ENCODE results near the gene ABCC8. TPM values are rescaled to one million over a fixed set of nuclear protein-coding genes. Genes with fewer than 3 reads are reported as not detected.

Gene ABCC8
- total RNA-seq, 1 experiment from 2014 or later: 2.4 TPM

DNA sequence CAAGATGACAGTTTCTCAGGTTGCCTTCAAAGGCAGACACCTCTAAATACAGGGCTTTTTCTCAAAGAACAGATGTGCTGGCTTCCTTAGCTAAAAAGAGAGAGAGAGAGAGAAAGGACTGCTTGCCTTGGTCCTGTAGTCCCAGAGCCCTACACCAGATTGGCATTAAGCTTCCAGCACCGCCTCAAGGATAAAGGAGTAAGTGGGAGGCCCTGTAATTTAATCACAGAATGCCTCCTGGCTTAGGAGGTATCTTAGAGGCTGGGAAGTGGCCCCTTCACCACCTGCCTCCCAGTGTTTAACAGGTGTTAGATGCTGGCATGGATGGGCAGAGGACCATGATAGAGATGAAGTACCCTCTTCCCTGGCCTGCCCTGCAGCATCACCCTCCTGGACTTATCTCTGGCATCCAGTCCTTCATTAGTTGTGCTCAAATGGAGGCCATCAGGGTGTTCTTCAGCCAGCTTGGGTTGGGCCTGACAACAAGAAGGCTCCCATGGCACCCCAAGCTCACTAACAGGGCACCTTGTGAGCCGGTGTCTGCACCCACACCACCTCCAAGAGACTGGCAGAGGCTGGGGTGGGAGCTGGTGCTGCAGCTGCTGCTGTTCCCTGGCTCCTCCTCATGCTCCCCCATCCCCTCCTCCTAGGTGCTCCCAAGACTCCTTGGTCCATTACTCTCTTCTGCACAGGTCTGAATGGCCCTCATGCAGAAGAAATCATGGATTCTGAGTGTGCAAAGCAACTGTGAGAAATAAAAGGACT lies 32.5 kb downstream of the ABCC8 start:
- peaks cover 42% of the 10 kb centered on the region for H3K27me3 Mint-ChIP-seq (ENCODE audit: low read depth)
- DNase-seq: no peak

More for the DNA sequence above, 32.5 kb downstream of the ABCC8 start:
- Histone ChIP-seq H3K9ac (ENCODE audit: extremely low read depth, insufficient read length, low read length) (no peak overlapping the region), H3K79me1 (ENCODE audit: insufficient read depth, low read depth, low read length, poor library complexity, severe bottlenecking) (no peaks in the 10 kb centered on the region), H3K4me1 (ENCODE audit: insufficient read depth, low read length) (no peaks in the 10 kb centered on the region), H4K5ac (ENCODE audit: insufficient read length, low read depth, low read length) (no peak overlapping the region), H3T11ph (ENCODE audit: low read length) (no peak overlapping the region), H2BK15ac (ENCODE audit: low read depth, low read length) (no peak overlapping the region), H3K27me3 (ENCODE audit: insufficient read depth, low read length) (peaks cover 10% of the 10 kb centered on the region), H3K56ac (ENCODE audit: insufficient read length, low read depth, low read length) (no peak overlapping the region), H2BK12ac (ENCODE audit: insufficient read length, low read depth, low read length) (no peak overlapping the region), H2AK5ac (ENCODE audit: insufficient read length, low read length) (no peak overlapping the region), H3K27ac (ENCODE audit: insufficient read length, low read depth, low read length) (no peak overlapping the region), H3K14ac (ENCODE audit: insufficient read depth, low read length) (no peak overlapping the region), H3K18ac (ENCODE audit: insufficient read length, low read depth, low read length) (no peak overlapping the region), H3K9me3 (ENCODE audit: control insufficient read depth, low read depth, low read length) (no peaks in the 10 kb centered on the region), H2BK5ac (ENCODE audit: insufficient read length, low read length) (no peak overlapping the region), H3K4me2 (ENCODE audit: insufficient read depth, insufficient read length, low read length) (no peak overlapping the region), H3K23me2 (ENCODE audit: insufficient read length, low read depth, low read length, poor library complexity, severe bottlenecking) (no peaks in the 10 kb centered on the region), H2BK20ac (ENCODE audit: low read depth, low read length, poor library complexity, severe bottlenecking) (no peak overlapping the region), H3K79me2 (ENCODE audit: insufficient read depth, low read length) (no peaks in the 10 kb centered on the region), H2BK120ac (ENCODE audit: low read depth, low read length, poor library complexity, severe bottlenecking) (no peak overlapping the region), H3K4ac (ENCODE audit: low read depth, low read length) (no peak overlapping the region), H4K91ac (ENCODE audit: insufficient read length, low read depth, low read length) (no peak overlapping the region), H2AFZ (ENCODE audit: low read length) (no peak overlapping the region), H4K20me1 (ENCODE audit: control insufficient read depth, insufficient read depth, insufficient read length) (no peaks in the 10 kb centered on the region), H4K8ac (replicated peaks; ENCODE audit: insufficient read length, low read depth, low read length) (no peak overlapping the region), H3K23ac (ENCODE audit: insufficient read length, low read depth, low read length) (no peak overlapping the region)
- Mint-ChIP-seq H3K27ac (no peak overlapping the region; a peak in 1 of 7 replicates), H3K36me3 (ENCODE audit: insufficient read depth in 1 of 3, low read depth in 3 of 3) (peaks cover 0 to 7% (median 4%) of the 10 kb centered on the region in 3 experiments; a peak in 3 of 7 replicates), H3K4me1 (peaks cover 17 to 18% of the 10 kb centered on the region in 2 experiments), H3K9me3 (peaks cover 4 to 5% of the 10 kb centered on the region in 2 experiments; a peak in 4 of 5 replicates), H3K4me3 (no peak overlapping the region)
- TF ChIP-seq, protein P1, sequence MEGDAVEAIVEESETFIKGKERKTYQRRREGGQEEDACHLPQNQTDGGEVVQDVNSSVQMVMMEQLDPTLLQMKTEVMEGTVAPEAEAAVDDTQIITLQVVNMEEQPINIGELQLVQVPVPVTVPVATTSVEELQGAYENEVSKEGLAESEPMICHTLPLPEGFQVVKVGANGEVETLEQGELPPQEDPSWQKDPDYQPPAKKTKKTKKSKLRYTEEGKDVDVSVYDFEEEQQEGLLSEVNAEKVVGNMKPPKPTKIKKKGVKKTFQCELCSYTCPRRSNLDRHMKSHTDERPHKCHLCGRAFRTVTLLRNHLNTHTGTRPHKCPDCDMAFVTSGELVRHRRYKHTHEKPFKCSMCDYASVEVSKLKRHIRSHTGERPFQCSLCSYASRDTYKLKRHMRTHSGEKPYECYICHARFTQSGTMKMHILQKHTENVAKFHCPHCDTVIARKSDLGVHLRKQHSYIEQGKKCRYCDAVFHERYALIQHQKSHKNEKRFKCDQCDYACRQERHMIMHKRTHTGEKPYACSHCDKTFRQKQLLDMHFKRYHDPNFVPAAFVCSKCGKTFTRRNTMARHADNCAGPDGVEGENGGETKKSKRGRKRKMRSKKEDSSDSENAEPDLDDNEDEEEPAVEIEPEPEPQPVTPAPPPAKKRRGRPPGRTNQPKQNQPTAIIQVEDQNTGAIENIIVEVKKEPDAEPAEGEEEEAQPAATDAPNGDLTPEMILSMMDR (conservative IDR thresholded peaks at IDR 0.05): no peak
- no CpG with 5 or more reads among the region's 2 CpGs for WGBS (ENCODE audit: extremely low coverage, insufficient read length, low lambda C conversion rate)

All from H9 (cell line).